Renal cortex interstitium (tissue), 11 donors: ENCODE results near the gene UNC5A. TPM values are rescaled to one million over a fixed set of nuclear protein-coding genes. Genes with fewer than 3 reads are reported as not detected.

ENCODE experiments used
- DNase-seq, 11 donors: peaks; one replicate each; pipeline ENCODE4 v3.0.0-alpha.2; 2013; ENCODE audit warnings: low read depth in 9 of 11, low spot score in 4 of 11; ENCODE audit errors: extremely low read depth in 1 of 11
- polyA plus RNA-seq, 3 donors: library from polyadenylated mRNA; unstranded; fragments of 120-200 nt; gene quantifications; one replicate each; pipeline ENCODE4 v1.2.1, GENCODE V29; 2013; ENCODE audit not compliant: insufficient read length in 3 of 3

Gene UNC5A
- polyA plus RNA-seq, 3 donors, result 0.09 to 0.42 (median 0.19) TPM

- no peak for DNase-seq
Measured at GRCh38 chr5:176881816-176882566, 71.6 kb downstream of the UNC5A start.

GRCh38 chr5:176882567-176882903, 72.2 kb downstream of the UNC5A start:
- no peak for DNase-seq

GRCh38 chr5:176883700-176884570, 73.6 kb downstream of the UNC5A start:
- no peak for DNase-seq

- no peak for DNase-seq
Measured at GRCh38 chr5:176884571-176884890, 74.2 kb downstream of the UNC5A start.

- DNase-seq, result no peak
Measured at GRCh38 chr5:176886336-176887251, 76.2 kb downstream of the UNC5A start.

- DNase-seq, result no peak
Measured at GRCh38 chr5:176887252-176887849, 77.0 kb downstream of the UNC5A start.

- no peak for DNase-seq
Measured at GRCh38 chr5:176888016-176888864, 77.9 kb downstream of the UNC5A start.

- no peak for DNase-seq
Measured at GRCh38 chr5:176888865-176889165, 78.5 kb downstream of the UNC5A start.

GRCh38 chr5:176889321-176890280, 79.2 kb downstream of the UNC5A start:
- no peak for DNase-seq

- DNase-seq, result no peak
Measured at GRCh38 chr5:176890455-176891330, 80.3 kb downstream of the UNC5A start.

GRCh38 chr5:176891331-176891958, 81.1 kb downstream of the UNC5A start:
- no peak for DNase-seq

GRCh38 chr5:176892663-176893062, 82.3 kb downstream of the UNC5A start:
- DNase-seq, result no peak

- no peak for DNase-seq
Measured at GRCh38 chr5:176894298-176894697, 83.9 kb downstream of the UNC5A start.

- no peak for DNase-seq
Measured at GRCh38 chr5:176895831-176896230, 85.5 kb downstream of the UNC5A start.

GRCh38 chr5:176897263-176897662, 86.9 kb downstream of the UNC5A start:
- DNase-seq, result no peak

GRCh38 chr5:176899296-176899891, 89.0 kb downstream of the UNC5A start, which contains the start of gene HK3:
Gene HK3, minus strand, starts transcription at chr5:176899346. Its CDS starts 3,187 bp downstream, at chr5:176896159.
- DNase-seq, result no peak
